NT2/D1 (cell line): ENCODE data around the gene PAK5.

Experiments used
- DNase-seq: peaks from one replicate; pipeline ENCODE4 v3.0.0-alpha.2; 2011; ENCODE audit warnings: low read depth, low spot score
- H3K27me3 ChIP-seq: 2 replicates; pipeline ENCODE4 v1.6.0; 2011; ENCODE audit warnings: mild to moderate bottlenecking; ENCODE audit not compliant: insufficient read length, insufficient read depth
- H3K36me3 ChIP-seq: 2 replicates; pipeline ENCODE4 v1.6.1; 2011; ENCODE audit warnings: mild to moderate bottlenecking, low read length, mixed read lengths; ENCODE audit not compliant: insufficient read depth, insufficient read length
- H3K4me1 ChIP-seq: 2 replicates; pipeline ENCODE4 v1.5.1; 2011; ENCODE audit not compliant: insufficient read depth, insufficient read length
- H3K4me3 ChIP-seq: 2 replicates; pipeline ENCODE4 v1.5.1; 2011; ENCODE audit warnings: low read depth; ENCODE audit not compliant: insufficient read length
- H3K9ac ChIP-seq: 2 replicates; pipeline ENCODE4 v1.6.0; 2011; ENCODE audit warnings: low read depth; ENCODE audit not compliant: insufficient read length
- H3K9me3 ChIP-seq: 2 replicates; pipeline ENCODE4 v1.5.1; 2011; ENCODE audit warnings: mild to moderate bottlenecking, low read length; ENCODE audit not compliant: insufficient read depth
- SUZ12 ChIP-seq: IDR thresholded peaks from 2 replicates; pipeline ENCODE4 v1.6.1; 2011; ENCODE audit not compliant: insufficient read length, insufficient read depth; ENCODE audit errors: extremely low read depth
- YY1 ChIP-seq: IDR thresholded peaks from 2 replicates; pipeline ENCODE4 v1.6.1; 2011; ENCODE audit not compliant: insufficient read length, insufficient read depth
- ZNF274 ChIP-seq: IDR thresholded peaks from 2 replicates; pipeline ENCODE4 v1.6.1; 2011; ENCODE audit warnings: mild to moderate bottlenecking, low read depth, low read length

The PAK5 gene

DNA sequence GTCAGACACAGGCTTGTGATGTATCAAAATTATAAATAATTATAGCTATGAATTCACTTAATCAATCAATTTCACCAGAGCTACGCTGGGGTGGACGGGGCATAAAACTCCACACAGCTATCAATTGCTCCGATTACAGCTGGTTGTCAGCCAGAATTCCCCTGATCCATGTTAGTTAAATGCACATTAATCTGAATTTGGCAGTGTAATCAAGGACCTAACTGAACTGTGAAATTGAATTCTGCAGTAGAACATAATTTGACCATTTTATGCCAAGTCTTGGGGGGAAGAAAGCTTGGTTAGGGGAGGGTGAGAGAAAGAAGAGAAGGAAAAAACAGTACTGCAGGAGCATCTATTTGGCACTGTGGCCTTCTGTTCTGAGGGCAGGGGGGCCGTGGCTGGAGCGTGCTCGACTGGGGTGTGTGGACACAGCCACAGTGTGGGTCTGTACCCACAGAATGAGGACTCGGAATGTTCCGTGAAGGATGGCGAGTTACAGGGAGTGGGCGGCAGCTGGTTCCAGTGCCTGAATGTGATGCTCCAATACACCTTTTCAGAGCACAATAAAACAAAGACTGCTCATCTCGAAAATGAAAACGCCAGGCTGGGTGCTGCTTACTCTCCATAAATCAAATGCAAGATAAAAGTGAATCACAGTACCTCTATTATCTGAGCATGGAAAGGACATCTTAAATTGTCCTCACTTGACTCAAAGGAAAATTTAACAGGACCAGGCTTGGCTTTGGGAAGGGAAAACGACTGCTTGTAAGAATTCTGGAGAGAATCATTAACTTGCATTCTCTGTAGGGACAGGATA lies 265.3 kb downstream of the PAK5 start:
- TF ChIP-seq ZNF274, result no peak
- TF ChIP-seq YY1, result no peak
- TF ChIP-seq SUZ12, result no peak
- Histone ChIP-seq H3K4me1 (peaks cover 8% of the 10 kb centered on the region), H3K9ac (peak overlapping the region; percentile 46), H3K27me3 (no peaks in the 10 kb centered on the region), H3K4me3 (no peak overlapping the region), H3K9me3 (peaks cover 12% of the 10 kb centered on the region; the same call in 1 of the 2 replicates), H3K36me3 (no peaks in the 10 kb centered on the region)
- no peak for DNase-seq

DNA sequence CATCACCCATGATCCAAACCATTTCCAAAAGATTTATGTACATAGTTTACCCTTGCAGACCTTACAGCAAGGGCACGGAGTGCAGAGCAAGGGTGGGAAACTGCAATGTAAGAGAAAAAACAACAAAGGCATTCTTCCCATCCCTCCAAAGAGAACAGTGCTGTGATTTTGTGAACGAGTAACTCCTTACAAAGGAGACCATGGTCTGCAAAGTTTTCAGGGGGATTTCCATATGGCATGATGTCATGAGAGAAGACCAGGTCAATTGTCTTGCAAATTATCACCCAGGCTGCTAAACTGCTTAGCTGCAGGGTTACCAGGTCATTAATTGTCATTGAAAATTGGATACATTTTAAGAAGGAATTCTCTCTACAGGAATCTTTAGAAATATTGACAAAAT lies 266.2 kb downstream of the PAK5 start:
- Histone ChIP-seq H3K27me3 (no peaks in the 10 kb centered on the region), H3K9ac (no peak overlapping the region), H3K9me3 (peaks cover 14% of the 10 kb centered on the region; the same call in 1 of the 2 replicates), H3K4me1 (peaks cover 8% of the 10 kb centered on the region), H3K4me3 (no peak overlapping the region), H3K36me3 (no peaks in the 10 kb centered on the region)
- no peak for TF ChIP-seq YY1
- no peak for TF ChIP-seq SUZ12
- no peak for TF ChIP-seq ZNF274
- DNase-seq, result peak; percentile 92

DNA sequence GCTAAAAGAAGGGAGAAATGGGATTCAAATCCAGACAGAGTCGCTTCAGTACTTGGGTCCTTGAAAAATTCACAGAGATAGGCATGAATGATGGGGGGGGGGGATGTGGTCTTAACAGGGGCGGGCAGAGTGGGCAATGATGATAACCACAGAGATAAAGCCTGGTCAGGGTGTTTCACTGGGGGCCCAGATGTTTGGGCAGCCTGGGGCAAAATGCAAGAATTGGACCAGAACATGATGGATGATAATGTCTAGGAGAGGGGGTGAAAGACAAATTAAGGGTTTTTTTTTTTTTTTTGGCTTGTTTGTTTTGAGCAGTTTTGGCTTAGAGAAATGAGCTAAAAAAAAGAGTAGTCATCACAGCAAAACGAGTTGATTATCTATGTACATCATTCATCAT lies 267.1 kb downstream of the PAK5 start:
- Histone ChIP-seq H3K27me3 (no peaks in the 10 kb centered on the region), H3K36me3 (no peaks in the 10 kb centered on the region), H3K9ac (no peak overlapping the region), H3K4me1 (peaks cover 8% of the 10 kb centered on the region), H3K9me3 (peaks cover 14% of the 10 kb centered on the region; the same call in 1 of the 2 replicates), H3K4me3 (no peak overlapping the region)
- no peak for TF ChIP-seq SUZ12
- TF ChIP-seq YY1, result no peak
- no peak for TF ChIP-seq ZNF274
- no peak for DNase-seq

DNA sequence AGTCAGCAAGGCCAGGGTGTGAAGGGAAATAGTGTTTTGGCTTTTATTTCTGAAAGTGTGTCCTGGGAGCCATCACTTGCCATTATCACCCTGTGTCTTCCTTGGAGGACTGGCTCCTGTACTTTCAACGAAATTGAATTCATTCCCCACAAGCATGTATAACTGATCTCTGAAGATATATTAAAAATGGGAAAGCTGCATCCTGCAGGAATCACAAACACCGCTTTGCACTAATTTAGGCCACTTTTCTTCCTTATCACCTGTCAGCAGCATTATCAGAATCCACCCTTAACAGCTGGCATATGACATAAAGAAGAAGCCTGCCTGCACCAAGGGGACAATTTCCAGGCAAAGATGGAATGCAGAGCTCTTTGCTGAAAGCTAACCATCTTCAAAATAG lies 268.3 kb downstream of the PAK5 start:
- DNase-seq, result no peak
- Histone ChIP-seq H3K36me3 (no peaks in the 10 kb centered on the region), H3K27me3 (no peaks in the 10 kb centered on the region), H3K9ac (no peak overlapping the region), H3K9me3 (peaks cover 12% of the 10 kb centered on the region; the same call in 1 of the 2 replicates), H3K4me3 (no peak overlapping the region), H3K4me1 (peaks cover 8% of the 10 kb centered on the region)
- TF ChIP-seq SUZ12, result no peak
- no peak for TF ChIP-seq YY1
- TF ChIP-seq ZNF274, result no peak

DNA sequence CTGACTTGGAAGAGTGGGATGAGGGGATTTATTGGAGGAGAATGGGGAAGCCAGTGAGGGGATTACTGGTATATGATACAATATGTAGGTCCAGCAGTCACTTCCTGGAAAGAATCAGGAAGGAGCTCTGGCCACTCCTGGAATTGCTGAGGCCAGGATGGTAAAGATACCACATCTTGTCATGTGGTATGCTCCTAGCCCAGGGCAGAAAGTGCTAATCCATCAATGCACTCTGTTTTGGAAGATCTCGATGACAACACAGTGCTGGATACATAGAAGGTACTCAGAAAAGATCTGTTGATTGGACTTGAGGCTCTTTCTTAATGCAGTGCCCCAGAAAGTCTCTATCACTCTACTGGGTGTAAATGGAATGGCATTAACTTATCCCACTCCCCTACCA lies 271.9 kb downstream of the PAK5 start:
- Histone ChIP-seq H3K9ac (no peak overlapping the region), H3K36me3 (no peaks in the 10 kb centered on the region), H3K4me1 (no peaks in the 10 kb centered on the region), H3K27me3 (no peaks in the 10 kb centered on the region), H3K9me3 (0 out of 2 replicates have a peak, but pooled peaks cover 10% of the 10 kb centered on the region), H3K4me3 (no peak overlapping the region)
- DNase-seq, result no peak
- TF ChIP-seq SUZ12 (no peak), ZNF274 (no peak), YY1 (no peak)

DNA sequence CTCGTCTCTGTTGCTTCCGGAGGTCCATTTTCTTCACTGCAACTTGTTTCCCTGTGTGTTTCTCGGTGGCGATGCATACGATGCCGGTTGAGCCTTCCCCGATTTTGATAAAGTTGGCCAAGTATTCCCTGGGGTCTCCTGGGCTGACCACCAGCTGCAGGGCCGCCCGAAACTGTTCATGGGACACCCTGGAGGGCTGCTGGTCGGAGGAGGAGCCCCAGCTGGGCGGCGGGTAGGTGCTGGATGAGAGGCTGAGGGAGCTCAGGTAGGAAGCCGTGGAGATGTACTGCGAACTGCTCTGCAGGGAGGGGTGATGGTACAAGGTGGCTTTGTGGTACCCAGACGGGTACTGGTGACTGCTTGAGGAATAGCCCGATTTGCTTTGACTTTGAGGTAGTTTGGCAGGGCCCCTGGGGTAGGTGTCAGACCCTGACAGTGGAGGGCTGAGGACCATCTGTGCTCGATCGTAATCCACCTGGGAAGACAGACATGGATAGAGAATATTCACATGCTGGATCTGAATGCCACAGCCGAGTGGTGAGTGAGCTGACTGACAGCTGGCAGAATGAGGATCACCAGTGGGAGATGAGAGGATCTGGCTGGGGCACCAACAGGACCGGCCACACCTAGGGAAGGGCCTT lies 272.8 kb downstream of the PAK5 start:
- no peak for DNase-seq
- H3K9ac ChIP-seq, result no peak overlapping the region
- no peaks in the 10 kb centered on the region for H3K4me1 ChIP-seq
- no peak overlapping the region for H3K4me3 ChIP-seq
- no peaks in the 10 kb centered on the region for H3K36me3 ChIP-seq
- H3K9me3 ChIP-seq, result 0 out of 2 replicates have a peak, but pooled peaks cover 10% of the 10 kb centered on the region
- no peaks in the 10 kb centered on the region for H3K27me3 ChIP-seq
- TF ChIP-seq SUZ12 (no peak), ZNF274 (no peak), YY1 (no peak)

DNA sequence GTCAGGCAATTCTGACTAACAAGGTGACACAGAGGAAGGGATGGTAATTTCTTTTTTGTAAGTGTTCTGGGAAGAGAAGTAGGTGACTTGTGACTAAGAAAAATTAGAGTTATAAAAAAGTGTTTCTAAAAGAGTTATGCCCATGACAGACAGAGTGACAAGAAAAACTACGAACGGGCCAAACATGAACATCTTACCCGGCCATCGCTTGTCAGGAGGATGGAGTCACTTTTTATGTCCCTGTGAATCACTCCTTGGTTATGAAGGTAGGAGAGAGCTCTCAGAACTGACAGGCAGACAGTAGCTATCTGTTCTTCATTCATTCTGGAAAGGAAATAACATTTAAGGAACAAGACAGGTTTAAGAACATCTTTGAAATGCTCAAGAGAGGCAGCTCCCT lies 281.5 kb downstream of the PAK5 start:
- DNase-seq, result no peak

More for the DNA sequence above, 281.5 kb downstream of the PAK5 start:
- Histone ChIP-seq H3K9me3 (no peaks in the 10 kb centered on the region), H3K36me3 (no peaks in the 10 kb centered on the region), H3K9ac (no peak overlapping the region), H3K4me3 (no peak overlapping the region), H3K4me1 (no peaks in the 10 kb centered on the region), H3K27me3 (no peaks in the 10 kb centered on the region)
- TF ChIP-seq ZNF274 (no peak), SUZ12 (no peak), YY1 (no peak)
